Endothelial cell of umbilical vein (primary cell): ENCODE data around the gene PPIL1.

Experiments used
- EZH2 ChIP-seq: IDR thresholded peaks from 2 replicates; pipeline ENCODE4 v1.6.1; 2012; ENCODE audit warnings: borderline replicate concordance, low read depth, mild to moderate bottlenecking, moderate library complexity, low read length, inconsistent platforms; ENCODE audit not compliant: severe bottlenecking
- FOS ChIP-seq: IDR thresholded peaks from 2 replicates; pipeline ENCODE4 v1.6.1; 2011; ENCODE audit warnings: mild to moderate bottlenecking, low read length, moderate library complexity, borderline replicate concordance; ENCODE audit not compliant: insufficient read depth
- GATA2 ChIP-seq: IDR thresholded peaks from 2 replicates; pipeline ENCODE4 v1.7.0; 2011; ENCODE audit warnings: low read depth, mild to moderate bottlenecking, moderate library complexity, mixed read lengths, low read length; ENCODE audit not compliant: insufficient read length, insufficient read depth
- MYC ChIP-seq: IDR thresholded peaks from one replicate; pipeline ENCODE4 v1.6.1; 2011; ENCODE audit warnings: mild to moderate bottlenecking, low read depth, low read length
- POLR2A ChIP-seq: IDR thresholded peaks from 2 replicates; pipeline ENCODE4 v1.6.1; 2012; ENCODE audit warnings: low read depth, mild to moderate bottlenecking, control low read depth, low read length
- POLR2AphosphoS5 ChIP-seq: IDR thresholded peaks from 2 replicates; pipeline ENCODE4 v1.6.1; 2012; ENCODE audit warnings: low read depth, mild to moderate bottlenecking, control low read depth, low read length, moderate library complexity; ENCODE audit not compliant: insufficient read depth
- TF ChIP-seq, protein P1 (sequence below), 2 donors: IDR thresholded peaks; 1 replicate in 1 of 2; 2 replicates in 1 of 2; pipeline ENCODE4 v1.5.1; 2011; ENCODE audit warnings: low read length in 2 of 2, mild to moderate bottlenecking in 2 of 2, moderate library complexity in 2 of 2, control low read depth in 1 of 2, inconsistent platforms in 1 of 2, low read depth in 1 of 2; ENCODE audit not compliant: insufficient read depth in 1 of 2; ENCODE audit errors: extremely low read depth in 1 of 2
- TF ChIP-seq, protein P2 (sequence below): IDR thresholded peaks from 2 replicates; pipeline ENCODE4 v1.6.1; 2011; ENCODE audit not compliant: insufficient read depth, insufficient read length

DNA sequence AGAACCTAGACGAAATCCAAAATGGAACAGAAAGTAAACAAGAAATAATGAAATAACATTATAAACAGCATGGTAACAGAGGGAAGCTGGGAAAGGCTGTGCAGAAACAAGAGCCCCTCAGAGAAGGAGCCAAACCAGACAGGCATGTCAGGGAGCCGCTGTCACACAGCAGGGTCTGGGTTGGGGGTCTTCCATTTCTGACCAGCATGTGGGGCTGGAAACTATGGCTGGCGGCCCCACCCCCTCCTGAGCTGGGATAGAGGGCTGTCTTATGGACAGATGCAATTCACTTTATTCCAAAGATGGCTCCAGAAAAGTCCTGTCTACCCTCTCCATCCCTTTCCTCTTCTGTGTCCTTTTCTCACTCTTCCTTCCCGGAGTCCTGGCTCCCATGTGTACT, 38.5 kb upstream of the PPIL1 start:
- TF ChIP-seq, protein P1, sequence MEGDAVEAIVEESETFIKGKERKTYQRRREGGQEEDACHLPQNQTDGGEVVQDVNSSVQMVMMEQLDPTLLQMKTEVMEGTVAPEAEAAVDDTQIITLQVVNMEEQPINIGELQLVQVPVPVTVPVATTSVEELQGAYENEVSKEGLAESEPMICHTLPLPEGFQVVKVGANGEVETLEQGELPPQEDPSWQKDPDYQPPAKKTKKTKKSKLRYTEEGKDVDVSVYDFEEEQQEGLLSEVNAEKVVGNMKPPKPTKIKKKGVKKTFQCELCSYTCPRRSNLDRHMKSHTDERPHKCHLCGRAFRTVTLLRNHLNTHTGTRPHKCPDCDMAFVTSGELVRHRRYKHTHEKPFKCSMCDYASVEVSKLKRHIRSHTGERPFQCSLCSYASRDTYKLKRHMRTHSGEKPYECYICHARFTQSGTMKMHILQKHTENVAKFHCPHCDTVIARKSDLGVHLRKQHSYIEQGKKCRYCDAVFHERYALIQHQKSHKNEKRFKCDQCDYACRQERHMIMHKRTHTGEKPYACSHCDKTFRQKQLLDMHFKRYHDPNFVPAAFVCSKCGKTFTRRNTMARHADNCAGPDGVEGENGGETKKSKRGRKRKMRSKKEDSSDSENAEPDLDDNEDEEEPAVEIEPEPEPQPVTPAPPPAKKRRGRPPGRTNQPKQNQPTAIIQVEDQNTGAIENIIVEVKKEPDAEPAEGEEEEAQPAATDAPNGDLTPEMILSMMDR (IDR thresholded peaks at IDR 0.05; ENCODE audit: extremely low read depth in 1 of 2, insufficient read depth in 1 of 2, low read depth in 1 of 2, low read length in 2 of 2) = no peak
- TF ChIP-seq, protein P2, sequence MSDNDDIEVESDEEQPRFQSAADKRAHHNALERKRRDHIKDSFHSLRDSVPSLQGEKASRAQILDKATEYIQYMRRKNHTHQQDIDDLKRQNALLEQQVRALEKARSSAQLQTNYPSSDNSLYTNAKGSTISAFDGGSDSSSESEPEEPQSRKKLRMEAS = no peak
- TF ChIP-seq EZH2 = no peak
- no peak for TF ChIP-seq POLR2A
- no peak for TF ChIP-seq POLR2AphosphoS5
- TF ChIP-seq FOS = no peak
- TF ChIP-seq GATA2 = no peak
- no peak for TF ChIP-seq MYC
